ENCODE results near the gene CD1C. TPM values are rescaled to one million over a fixed set of nuclear protein-coding genes. Genes with fewer than 3 reads are reported as not detected.
"Not testable (repeated sequence)": the region's sequence is repeated elsewhere in the genome, so short reads cannot be mapped to it uniquely, and the experiment has no call there.

The CD1C gene
- total RNA-seq, 1 donor, result not detected

DNA sequence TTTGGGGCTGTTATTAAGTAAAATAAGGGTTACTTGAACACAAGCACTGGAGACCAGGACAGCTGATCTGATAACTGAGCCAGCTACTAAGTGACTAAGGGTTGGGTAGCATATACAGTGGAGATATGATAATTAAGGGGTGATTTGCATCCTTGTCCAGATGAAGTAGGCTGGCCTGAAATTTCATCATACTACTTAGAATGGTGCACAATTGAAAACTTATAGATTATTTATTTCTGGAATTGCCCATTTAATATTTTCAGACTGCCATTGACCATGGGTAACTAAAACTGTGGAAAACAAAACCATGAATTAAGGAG is 45.5 kb downstream of the CD1C start:
- Histone ChIP-seq H3K4me2 (ENCODE audit: insufficient read depth, low read length) (no peak overlapping the region), H3K27ac (ENCODE audit: low read depth, low read length) (no peak overlapping the region), H3K79me2 (ENCODE audit: insufficient read depth, low read length) (no peaks in the 10 kb centered on the region), H3K4me3 (ENCODE audit: insufficient read depth, low read length) (no peak overlapping the region), H3K4me1 (ENCODE audit: insufficient read depth, low read length) (no peaks in the 10 kb centered on the region), H4K20me1 (ENCODE audit: insufficient read depth, low read length) (no peaks in the 10 kb centered on the region), H3K27me3 (ENCODE audit: insufficient read depth, low read length) (no peaks in the 10 kb centered on the region), H3K36me3 (ENCODE audit: insufficient read depth, low read length) (no peaks in the 10 kb centered on the region), H2AFZ (ENCODE audit: low read length) (no peak overlapping the region), H3K9me3 (ENCODE audit: low read depth, low read length) (no peaks in the 10 kb centered on the region)
- no peak for DNase-seq (ENCODE audit: insufficient read length, low spot score, missing footprints)
- TF ChIP-seq, protein P1, sequence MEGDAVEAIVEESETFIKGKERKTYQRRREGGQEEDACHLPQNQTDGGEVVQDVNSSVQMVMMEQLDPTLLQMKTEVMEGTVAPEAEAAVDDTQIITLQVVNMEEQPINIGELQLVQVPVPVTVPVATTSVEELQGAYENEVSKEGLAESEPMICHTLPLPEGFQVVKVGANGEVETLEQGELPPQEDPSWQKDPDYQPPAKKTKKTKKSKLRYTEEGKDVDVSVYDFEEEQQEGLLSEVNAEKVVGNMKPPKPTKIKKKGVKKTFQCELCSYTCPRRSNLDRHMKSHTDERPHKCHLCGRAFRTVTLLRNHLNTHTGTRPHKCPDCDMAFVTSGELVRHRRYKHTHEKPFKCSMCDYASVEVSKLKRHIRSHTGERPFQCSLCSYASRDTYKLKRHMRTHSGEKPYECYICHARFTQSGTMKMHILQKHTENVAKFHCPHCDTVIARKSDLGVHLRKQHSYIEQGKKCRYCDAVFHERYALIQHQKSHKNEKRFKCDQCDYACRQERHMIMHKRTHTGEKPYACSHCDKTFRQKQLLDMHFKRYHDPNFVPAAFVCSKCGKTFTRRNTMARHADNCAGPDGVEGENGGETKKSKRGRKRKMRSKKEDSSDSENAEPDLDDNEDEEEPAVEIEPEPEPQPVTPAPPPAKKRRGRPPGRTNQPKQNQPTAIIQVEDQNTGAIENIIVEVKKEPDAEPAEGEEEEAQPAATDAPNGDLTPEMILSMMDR (IDR thresholded peaks at IDR 0.05; ENCODE audit: extremely low read depth, low read depth, low read length), result no peak

DNA sequence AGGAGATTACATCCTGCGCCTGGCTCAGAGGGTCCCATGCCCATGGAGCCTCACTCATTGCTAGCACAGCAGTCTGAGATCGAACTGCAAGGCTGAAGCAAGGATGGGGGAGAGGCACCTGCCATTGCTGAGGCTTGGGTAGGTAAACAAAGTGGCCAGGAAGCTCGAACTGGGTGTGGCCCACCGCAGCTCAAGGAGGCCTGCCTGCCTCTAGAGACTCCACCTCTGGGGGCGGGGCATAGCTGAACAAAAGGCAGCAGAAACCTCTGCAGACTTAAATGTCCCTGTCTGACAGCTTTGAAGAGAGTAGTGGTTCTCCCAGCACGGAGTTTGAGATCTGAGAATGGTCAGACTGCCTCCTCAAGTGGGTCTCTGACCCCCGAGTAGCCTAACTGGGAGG is 46.7 kb downstream of the CD1C start:
- not testable (repeated sequence) for H3K4me3 ChIP-seq (ENCODE audit: insufficient read depth, low read length); H3K36me3 ChIP-seq (ENCODE audit: insufficient read depth, low read length); H3K79me2 ChIP-seq (ENCODE audit: insufficient read depth, low read length); DNase-seq (ENCODE audit: insufficient read length, low spot score, missing footprints); H3K9me3 ChIP-seq (ENCODE audit: low read depth, low read length); H3K27ac ChIP-seq (ENCODE audit: low read depth, low read length); H3K4me2 ChIP-seq (ENCODE audit: insufficient read depth, low read length); H3K27me3 ChIP-seq (ENCODE audit: insufficient read depth, low read length); H2AFZ ChIP-seq (ENCODE audit: low read length); H4K20me1 ChIP-seq (ENCODE audit: insufficient read depth, low read length); H3K4me1 ChIP-seq (ENCODE audit: insufficient read depth, low read length)

Other genes starting within 250 kb of the CD1C start
- gene CD1D, start 109.0 kb upstream of the CD1C start, total RNA-seq, result under 0.01 TPM in 1 of 2 replicates, not detected in the other
- gene CD1A, start 35.5 kb upstream of the CD1C start, total RNA-seq, result not detected in 2 replicates
- not detected in 2 replicates for gene CD1B, start 41.6 kb downstream of the CD1C start, total RNA-seq
- gene CD1E, start 64.0 kb downstream of the CD1C start, total RNA-seq, result not detected in 2 replicates
- not detected in 2 replicates for gene OR10T2, start 109.5 kb downstream of the CD1C start, total RNA-seq
- not detected in 2 replicates for gene OR10K2, start 136.3 kb downstream of the CD1C start, total RNA-seq
- gene OR10K1, start 171.9 kb downstream of the CD1C start, total RNA-seq, result not detected in 2 replicates
- not detected in 2 replicates for gene OR10R2, start 182.3 kb downstream of the CD1C start, total RNA-seq